ENCODE results near the gene GBA2.

The GBA2 gene

GRCh38 chr9:35703906-35704672, 44.9 kb downstream of the GBA2 start:
- in situ Hi-C loops (cut with MboI; ENCODE audit: low pct_unique_long_range_greater_than_20kb, low sequenced_read_pairs) = no loop called here

DNA sequence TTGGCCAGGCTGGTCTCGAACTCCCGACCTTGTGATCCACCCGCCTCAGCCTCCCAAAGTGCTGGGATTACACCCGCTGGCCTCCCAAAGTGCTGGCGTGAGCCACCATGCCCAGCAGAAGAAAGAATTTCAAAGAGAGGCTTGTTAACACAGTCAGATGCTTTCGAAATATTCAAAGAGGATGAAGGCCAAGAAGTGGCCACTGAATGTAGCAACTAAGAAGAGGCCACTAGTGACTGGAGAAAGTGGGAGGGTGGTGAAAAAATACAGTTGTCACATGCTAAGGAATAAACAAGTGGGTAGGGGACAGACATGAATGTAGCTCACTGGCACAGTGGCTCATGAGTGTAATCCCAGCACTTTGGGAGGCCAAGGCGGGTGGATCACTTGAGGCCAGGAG, 46.3 kb downstream of the GBA2 start:
- in situ Hi-C loops (cut with MboI; ENCODE audit: low pct_unique_long_range_greater_than_20kb, low sequenced_read_pairs) = no loop called here
- DNase-seq = no peak

More at GRCh38 chr9:35703906-35704672, 44.9 kb downstream of the GBA2 start:
- no peak for DNase-seq

- DNase-seq = no peak
- in situ Hi-C loops (cut with MboI; ENCODE audit: low pct_unique_long_range_greater_than_20kb, low sequenced_read_pairs) = no loop called here
Measured at GRCh38 chr9:35700942-35701341, 48.1 kb downstream of the GBA2 start.

- in situ Hi-C loops (cut with MboI; ENCODE audit: low pct_unique_long_range_greater_than_20kb, low sequenced_read_pairs) = no loop called here
- no peak for DNase-seq
Measured at GRCh38 chr9:35700031-35700430, 49.0 kb downstream of the GBA2 start.

GRCh38 chr9:35698231-35698630, 50.8 kb downstream of the GBA2 start:
- in situ Hi-C loops (cut with MboI; ENCODE audit: low pct_unique_long_range_greater_than_20kb, low sequenced_read_pairs) = no loop called here
- no peak for DNase-seq

DNA sequence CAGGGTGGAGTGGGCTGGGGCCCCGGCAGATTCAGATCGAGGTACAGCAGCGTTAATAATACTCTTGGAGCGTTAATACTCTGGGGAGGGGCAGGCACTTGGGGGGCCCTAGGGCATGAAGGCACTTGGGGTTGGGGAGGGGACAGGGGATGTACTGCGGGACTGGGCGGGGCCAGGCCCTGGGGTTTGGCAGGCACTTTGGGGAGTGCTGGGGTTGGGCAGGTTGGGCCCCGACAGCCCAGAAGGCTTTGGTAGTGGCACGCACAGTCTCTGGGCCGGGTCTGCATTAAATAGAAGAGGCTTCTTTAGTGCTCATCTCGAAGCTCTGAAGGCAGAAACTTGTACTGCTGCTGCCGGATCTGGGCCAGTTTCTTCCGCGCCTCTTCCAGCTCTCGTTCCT, 51.5 kb downstream of the GBA2 start:
- in situ Hi-C loops (cut with MboI; ENCODE audit: low pct_unique_long_range_greater_than_20kb, low sequenced_read_pairs) = no loop called here
- DNase-seq = no peak

DNA sequence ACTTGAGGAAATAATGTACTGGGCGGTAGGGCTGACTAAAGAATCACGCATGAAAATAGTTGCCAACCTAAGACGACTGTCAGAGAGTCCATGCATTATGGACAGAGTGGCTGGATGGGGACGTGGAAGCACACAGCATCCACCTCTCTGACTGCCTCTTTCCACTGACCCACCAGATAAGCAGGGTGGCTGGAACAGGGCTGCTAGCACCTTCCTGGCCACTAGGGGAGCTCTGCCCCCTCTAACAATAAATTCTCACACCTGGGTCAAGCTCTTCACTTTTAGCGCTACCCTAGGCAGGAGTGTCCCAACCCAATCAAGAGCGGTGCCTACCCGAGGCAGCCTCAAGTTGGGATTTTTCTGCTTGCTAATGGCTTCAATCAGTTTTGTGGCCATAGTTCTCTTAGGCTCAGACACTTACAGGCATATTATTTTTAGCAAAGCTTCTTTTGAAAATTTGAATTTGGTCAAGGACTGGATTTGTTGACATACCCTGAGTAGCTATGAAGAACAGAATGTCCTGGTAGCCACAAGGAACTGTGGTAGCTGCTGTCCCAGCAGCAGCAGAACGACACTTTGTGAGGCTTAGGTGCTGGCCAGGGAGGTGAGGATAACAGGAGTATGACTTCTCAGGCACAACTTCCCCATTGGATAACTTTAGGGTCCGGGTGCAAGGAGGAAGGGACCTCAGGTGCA, 52.4 kb downstream of the GBA2 start:
- in situ Hi-C loops (cut with MboI; ENCODE audit: low pct_unique_long_range_greater_than_20kb, low sequenced_read_pairs) = no loop called here
- DNase-seq = peak; percentile 69

DNA sequence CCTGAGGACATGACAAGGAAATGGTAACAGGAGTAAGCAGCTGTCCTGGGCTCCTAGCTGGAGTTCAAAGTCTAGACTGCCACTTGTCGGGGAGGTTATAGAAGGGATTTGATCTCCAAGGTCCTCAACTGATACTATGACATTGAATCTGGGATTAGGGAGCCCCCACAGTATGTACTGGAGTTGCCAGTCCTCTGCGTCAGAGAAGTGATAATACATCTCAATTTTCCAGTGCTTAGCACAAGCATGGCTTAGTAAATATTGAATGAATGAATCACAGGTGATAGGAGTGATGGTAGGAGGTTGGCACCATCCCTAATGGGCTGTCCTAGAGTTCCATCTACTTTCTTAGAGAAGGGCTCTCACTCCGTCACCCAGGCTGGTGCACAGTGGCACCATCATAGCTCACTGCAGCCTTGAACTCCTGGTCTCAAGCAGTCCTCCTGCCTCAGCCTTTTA, 53.1 kb downstream of the GBA2 start:
- no peak for DNase-seq
- in situ Hi-C loops (cut with MboI; ENCODE audit: low pct_unique_long_range_greater_than_20kb, low sequenced_read_pairs) = no loop called here

DNA sequence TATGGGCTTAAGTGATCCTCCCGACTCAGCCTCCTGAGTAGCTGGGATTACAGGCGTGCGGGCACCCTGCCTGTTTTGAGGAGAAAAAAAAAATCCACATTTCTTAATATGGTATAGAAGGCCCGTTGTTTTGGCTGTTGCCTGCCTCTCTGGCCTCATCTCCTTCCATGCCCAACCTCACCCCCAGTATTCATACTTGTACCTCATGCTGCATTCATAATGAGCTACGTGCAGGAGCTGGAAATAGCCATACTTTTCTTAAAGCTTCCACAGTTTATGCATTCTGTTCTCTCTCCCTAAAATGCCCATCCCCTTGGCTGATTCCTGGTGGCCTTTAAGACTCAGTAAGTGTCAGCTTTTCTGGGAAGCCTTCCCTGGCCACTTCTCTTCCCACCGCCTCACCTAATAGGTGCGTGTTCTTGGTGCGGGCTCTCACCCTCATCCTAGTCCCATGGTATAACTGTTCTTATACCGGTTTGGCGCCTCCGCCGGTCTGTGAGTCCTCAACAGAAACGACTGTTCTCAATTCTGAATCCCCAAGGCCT, 57.2 kb downstream of the GBA2 start:
- in situ Hi-C loops (cut with MboI; ENCODE audit: low pct_unique_long_range_greater_than_20kb, low sequenced_read_pairs) = no loop called here
- no peak for DNase-seq

GRCh38 chr9:35691334-35691650, 57.7 kb downstream of the GBA2 start:
- in situ Hi-C loops (cut with MboI; ENCODE audit: low pct_unique_long_range_greater_than_20kb, low sequenced_read_pairs) = no loop called here
- DNase-seq = no peak

DNA sequence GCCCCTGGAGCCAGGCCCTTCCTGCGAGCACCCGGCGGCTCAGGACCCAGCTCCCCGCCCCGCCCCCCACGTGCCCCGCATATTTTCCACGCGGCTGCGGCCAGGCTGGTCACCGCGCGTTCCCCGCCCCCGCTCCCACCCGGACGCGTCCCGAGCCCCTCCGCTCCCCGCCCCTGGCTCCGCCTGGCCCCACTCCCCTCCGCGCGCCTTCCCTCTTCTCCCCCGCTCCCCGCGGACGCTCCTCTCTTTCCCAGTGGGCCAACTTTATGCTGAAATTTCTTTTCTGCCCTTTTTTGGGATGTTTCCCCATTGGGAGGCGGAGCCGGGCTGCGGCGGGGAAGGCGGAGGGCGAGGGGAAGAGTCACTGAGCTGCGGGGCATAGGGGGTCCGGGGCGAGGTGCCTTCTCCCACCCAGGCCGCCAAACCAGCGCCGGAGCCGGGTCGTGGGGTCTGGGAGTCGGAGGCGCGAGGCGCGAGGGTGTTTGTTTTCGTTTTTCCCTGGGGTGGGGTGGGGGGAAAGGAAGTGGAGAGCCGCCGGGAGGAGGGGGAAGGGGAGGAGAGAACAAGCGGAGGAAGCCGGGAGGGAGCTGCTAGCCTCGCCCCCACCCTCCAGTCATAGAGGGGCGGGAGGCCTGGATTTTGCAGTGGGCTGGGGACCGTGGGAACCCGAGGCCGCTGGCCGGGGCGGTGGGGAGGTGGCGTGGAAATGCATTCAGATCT, 58.3 kb downstream of the GBA2 start:
- peak; percentile 62 for DNase-seq
- in situ Hi-C loops (cut with MboI; ENCODE audit: low pct_unique_long_range_greater_than_20kb, low sequenced_read_pairs) = no loop called here

DNA sequence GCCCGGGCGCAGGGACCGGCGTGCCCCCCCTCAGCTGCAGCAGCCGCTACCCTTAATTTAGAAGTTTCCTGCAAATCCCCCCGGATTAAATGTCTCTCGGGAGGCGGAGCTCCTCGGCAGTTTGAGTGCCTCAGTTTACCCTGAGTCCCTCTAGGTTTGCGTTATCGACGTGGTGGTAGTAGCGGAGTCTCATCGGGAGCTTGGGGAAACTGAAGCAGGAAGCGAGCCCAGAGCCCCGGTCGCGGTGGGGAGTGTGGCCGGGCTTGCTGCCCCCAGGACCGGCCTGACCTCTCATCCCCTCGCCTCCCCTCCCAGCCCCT, 58.8 kb downstream of the GBA2 start:
- no peak for DNase-seq
- in situ Hi-C loops (cut with MboI; ENCODE audit: low pct_unique_long_range_greater_than_20kb, low sequenced_read_pairs) = no loop called here

GRCh38 chr9:35689542-35690293, 59.3 kb downstream of the GBA2 start, which contains the start of gene TPM2:
TPM2 (minus strand) TSS chr9:35689925; CDS start chr9:35689817, 108 bp downstream.
- DNase-seq = no peak
- in situ Hi-C loops (cut with MboI; ENCODE audit: low pct_unique_long_range_greater_than_20kb, low sequenced_read_pairs) = no loop called here

- in situ Hi-C loops (cut with MboI; ENCODE audit: low pct_unique_long_range_greater_than_20kb, low sequenced_read_pairs) = no loop called here
- no peak for DNase-seq
Measured at GRCh38 chr9:35688558-35689541, 60.2 kb downstream of the GBA2 start.

DNA sequence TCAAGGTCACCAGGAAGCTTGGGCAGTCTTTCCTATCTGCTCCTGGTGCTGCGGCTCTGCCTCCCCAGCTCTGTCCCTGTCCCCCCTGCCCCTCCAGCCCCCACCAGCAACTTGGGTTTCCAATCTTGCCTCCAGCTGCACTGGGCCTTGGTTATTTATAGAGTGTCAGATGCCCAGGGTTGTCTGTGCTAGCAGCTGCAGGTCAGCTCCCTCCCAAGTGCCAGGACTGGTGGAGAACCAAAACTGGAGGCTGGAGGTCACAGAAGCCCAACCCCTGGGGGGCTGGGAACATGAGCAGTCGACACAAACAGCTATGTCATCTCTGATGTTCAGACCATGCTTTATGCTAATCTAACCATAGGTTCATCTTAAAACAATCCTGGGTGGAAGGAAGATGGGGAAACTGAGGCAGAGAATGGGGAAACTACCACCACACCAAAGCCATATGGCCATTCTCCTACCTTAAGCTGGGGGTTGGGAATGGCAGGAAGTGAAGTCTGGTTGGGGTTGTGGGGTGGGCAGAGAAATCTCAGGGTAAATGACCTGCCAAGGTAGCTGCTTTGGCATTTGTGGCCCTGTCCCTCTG, 61.0 kb downstream of the GBA2 start:
- DNase-seq = no peak
- in situ Hi-C loops (cut with MboI; ENCODE audit: low pct_unique_long_range_greater_than_20kb, low sequenced_read_pairs) = no loop called here

DNA sequence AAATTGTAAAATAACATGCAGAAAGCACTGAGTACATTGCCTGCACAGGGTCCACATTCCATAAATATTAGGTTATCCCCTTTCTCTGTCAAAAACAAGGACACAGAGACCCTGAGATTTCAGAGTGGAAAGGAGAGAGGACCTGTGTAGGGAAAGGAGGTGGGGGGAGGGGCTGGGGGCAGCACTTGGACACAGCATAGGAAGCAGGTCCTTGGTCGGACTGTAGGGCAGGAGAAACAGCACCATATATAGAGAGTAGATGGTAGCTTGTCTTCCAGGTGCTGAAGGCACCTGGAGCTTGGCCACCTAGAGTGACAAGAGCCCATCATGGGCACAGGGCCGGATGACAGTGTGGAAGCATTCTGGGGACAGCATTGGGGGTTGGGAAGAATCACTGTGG, 61.7 kb downstream of the GBA2 start:
- no peak for DNase-seq
- in situ Hi-C loops (cut with MboI; ENCODE audit: low pct_unique_long_range_greater_than_20kb, low sequenced_read_pairs) = no loop called here
